ENCODE results near the gene TTI1.

GRCh38 chr20:37947943-37948342, 85.3 kb downstream of the TTI1 start:
- TF ChIP-seq CTCF (IDR thresholded peaks at IDR 0.05; ENCODE audit: low read length) (no peak), EZH2 (IDR thresholded peaks at IDR 0.05; ENCODE audit: borderline replicate concordance, low read length) (no peak)
